Measurements from ENCODE around the gene PERM1.
"Not testable (repeated sequence)": the region's sequence is repeated elsewhere in the genome, so short reads cannot be mapped to it uniquely, and the experiment has no call there.

PERM1 gene

DNA sequence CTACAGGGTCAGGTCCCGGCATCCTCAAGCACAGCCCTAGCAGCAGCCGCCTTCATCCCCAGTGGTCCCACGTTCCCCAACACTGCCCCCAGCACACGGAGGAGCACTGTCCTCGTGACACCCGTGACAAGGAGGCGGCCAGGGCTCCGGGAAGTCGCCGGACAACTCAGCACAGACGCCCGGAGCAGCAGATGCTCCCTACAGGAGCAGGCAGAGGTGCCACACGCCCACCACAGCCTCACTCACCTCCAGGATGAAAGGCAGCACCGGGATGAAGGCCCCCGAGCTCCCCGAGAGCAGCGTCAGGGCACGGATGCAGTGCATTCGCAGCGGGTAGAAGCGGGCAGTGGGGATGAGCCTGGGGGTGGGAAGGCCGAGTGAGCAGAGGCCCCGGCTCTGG, 31.0 kb downstream of the PERM1 start:
- no peak for DNase-seq (ENCODE audit: low read depth in 2 of 3, low spot score in 1 of 3)

DNA sequence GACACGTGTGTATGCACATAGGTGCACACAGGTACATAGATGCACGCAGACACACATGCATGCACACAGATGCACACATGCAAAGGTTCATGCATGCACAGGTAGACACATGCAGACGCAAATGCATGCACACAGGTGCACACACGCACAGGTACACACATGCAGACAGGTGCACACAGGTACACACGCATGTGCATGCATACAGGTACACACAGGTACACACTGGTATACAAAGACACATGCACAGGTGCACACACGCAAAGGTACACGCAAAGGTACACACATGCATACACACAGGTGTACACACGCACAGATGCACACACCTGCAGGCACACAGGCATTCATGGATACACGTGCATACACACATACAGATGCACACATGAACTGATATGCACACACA, 31.6 kb downstream of the PERM1 start:
- no peak for DNase-seq (ENCODE audit: low read depth in 2 of 3, low spot score in 1 of 3)

DNA sequence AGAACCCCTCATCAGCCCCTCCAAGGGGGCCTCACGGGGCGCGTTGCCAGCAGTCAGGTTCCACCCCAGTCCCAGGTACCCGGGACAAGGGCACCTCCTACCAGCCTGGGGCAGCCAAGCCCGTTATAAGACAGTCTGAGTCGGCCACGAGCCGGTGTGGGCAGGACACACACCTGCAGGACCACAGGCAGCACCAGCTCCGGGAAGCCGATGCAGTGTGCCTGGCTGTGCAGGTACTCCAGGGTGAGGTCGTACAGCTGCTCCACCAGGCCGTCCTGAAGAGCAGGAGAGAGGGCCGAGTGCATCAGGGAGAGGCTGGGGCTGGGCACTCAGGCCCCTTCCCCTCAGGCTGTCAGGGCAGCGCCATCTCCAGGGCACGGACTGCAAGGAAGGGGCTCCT, 33.9 kb downstream of the PERM1 start:
- no peak for DNase-seq (ENCODE audit: low read depth in 2 of 3, low spot score in 1 of 3)

DNA sequence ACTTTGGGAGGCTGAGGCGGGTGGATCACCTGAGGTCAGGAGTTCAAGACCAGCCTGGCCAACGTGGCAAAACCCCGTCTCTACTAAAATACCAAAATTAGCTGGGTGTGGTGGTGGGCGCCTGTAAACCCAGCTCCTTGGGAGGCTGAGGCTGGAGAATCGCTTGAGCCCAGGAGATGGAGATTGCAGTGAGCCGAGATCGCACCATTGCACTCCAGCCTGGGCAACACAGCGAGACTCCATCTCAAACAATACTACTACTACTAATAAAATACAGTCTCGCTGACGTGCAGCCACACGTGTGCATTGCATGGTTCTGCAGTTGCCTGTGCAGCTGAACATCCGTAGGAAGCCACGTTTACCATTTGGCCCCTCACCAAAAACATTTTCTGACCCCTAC, 35.1 kb downstream of the PERM1 start:
- DNase-seq (ENCODE audit: low read depth in 2 of 3, low spot score in 1 of 3) = not testable (repeated sequence)

DNA sequence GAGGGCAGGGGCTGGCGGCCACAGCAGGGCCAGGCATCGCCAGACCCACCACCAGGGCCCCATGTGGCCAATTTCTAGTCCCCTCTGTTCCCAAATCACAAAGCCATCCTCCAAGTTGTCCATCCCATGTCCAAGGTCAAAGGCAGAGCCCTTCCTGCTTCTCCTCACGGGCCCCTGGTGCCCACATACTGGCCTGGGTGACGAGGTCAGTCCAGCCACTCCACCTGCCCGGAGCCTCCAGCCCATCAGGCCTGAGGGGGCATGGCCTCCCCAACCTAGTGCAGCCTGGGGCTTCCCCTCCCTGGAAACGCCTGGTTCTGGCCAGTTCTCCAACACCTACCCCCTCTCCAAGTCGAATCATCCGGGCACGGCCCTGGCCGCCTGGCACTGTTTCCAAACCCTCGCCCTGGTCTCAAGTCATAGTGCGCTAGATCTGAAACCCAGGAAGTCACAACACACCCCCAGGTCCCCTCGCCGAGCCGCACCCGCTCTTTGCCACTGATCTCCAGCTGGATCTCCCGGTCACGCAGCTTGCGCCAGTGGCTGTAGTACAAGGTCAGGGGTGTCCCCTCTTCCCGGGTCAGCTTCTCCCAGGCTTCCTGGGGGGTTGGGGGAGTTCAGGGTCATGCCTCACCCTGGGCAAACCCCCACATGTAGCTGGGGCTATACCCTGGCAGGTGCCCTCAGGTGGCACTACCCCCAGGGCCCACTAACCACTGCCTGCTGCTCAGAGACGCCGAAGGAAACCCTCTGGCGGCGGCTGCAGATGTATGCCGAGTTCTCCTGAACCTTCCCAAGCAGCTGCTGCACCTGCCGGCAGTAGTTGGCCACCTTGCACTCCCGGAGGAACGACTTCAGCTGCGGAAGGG, 36.0 kb downstream of the PERM1 start:
- DNase-seq (ENCODE audit: low read depth in 2 of 3, low spot score in 1 of 3) = no peak

DNA sequence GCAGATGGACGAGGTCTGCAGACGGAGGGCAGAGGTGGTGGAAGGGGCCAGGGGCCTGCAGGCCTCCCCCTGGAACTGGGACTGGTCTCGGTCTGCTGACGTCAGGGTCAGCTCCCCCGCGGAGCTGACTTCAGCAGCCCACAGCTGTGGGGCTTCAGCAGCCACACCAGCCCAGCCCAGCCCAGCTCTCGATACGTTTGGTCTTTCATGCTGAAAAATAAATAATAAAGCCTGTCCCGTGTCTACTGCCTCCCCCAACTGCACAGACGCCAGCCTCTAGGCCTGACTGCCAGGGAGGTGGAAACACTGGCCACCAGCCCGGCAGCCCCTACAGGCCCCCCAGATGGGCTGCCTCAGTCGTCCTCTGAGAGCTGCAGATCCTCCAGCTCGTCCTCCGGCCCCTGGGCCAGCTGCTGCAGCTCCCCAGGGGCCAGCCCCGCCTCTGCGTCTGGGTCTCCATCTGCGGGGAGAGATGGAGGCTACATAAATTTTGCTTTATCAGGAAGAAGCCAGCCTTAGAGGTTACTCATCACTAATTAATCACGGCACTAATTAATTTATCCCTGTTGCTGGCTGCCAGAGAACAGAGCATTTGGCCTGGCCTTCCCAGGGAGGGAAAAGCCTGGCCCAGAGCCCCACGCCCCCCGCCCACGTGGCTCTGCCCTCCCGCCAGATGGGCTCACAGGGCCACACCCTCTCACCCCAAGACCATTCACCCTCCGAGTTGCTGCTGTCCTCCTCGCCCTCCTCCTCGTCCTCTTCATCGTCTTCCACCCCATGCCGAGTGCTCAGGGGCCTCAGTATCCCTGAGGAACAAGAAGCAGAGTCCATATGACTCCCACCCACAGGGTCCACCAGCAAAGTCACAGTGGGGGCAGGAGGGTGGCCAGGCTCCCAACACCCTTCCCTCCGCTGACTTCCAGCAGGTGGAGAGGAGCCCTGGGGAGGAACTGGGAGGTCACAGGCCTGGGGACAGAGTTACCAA, 37.3 kb downstream of the PERM1 start:
- DNase-seq (ENCODE audit: low read depth in 2 of 3, low spot score in 1 of 3) = no peak

DNA sequence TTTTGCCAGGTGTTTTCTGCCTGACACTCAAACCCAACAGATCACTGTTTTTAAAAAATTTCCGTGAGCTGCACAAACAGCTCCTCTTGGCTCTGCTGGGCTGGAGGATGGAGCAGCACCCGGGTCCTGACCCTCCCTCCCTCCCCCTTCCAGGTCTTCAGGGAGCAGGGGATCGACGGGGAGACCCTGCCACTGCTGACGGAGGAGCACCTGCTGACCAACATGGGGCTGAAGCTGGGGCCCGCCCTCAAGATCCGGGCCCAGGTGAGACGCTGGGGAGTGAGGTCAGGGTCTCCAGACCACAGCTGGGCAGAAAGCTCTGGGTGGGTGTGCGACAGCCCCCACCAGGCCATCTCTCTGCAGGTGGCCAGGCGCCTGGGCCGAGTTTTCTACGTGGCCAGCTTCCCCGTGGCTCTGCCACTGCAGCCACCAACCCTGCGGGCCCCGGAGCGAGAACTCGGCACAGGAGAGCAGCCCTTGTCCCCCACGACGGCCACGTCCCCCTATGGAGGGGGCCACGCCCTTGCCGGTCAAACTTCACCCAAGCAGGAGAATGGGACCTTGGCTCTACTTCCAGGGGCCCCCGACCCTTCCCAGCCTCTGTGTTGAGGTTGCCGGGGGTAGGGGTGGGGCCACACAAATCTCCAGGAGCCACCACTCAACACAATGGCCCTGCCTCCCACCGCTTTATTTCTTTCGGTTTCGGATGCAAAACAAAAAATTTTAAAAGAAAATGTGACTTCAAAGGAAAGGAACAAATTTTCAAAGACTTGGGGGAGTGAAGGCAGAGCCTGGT, 38.1 kb downstream of the PERM1 start:
- DNase-seq (ENCODE audit: low read depth in 2 of 3, low spot score in 1 of 3) = no peak

DNA sequence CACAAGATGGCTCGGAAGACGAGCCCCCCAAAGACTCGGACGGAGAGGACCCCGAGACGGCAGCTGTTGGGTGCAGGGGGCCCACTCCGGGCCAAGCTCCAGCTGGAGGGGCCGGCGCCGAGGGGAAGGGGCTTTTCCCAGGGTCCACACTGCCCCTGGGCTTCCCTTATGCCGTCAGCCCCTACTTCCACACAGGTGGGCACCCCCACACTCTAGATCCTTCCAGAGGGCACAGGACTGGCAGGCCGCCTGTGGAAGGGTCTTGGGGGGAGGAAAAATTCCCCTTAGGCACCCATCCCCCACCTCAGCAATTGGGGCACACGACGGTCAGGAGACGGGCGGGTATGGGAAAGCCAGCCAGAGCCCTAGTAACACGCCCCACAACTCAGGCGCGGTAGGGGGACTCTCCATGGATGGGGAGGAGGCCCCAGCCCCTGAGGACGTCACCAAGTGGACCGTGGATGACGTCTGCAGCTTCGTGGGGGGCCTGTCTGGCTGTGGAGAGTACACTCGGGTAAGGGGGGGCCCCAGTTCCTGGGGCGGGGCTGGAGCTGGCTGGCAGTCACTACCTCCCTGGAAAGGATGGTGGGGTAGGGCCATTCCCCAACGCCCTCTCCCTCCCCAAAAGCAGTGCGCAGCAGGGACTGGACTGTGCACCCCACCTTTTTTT, 38.9 kb downstream of the PERM1 start:
- DNase-seq (ENCODE audit: low read depth in 2 of 3, low spot score in 1 of 3) = no peak

DNA sequence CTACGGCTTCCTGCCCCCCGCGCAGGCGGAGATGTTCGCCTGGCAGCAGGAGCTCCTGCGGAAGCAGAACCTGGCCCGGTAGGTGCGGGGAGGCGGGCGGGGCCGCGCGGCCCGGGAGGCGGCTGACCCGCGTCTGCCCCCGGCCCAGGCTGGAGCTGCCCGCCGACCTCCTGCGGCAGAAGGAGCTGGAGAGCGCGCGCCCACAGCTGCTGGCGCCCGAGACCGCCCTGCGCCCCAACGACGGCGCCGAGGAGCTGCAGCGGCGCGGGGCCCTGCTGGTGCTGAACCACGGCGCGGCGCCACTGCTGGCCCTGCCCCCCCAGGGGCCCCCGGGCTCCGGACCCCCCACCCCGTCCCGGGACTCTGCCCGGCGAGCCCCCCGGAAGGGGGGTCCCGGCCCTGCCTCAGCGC, 39.5 kb downstream of the PERM1 start:
- no peak for DNase-seq (ENCODE audit: low read depth in 2 of 3, low spot score in 1 of 3)

DNA sequence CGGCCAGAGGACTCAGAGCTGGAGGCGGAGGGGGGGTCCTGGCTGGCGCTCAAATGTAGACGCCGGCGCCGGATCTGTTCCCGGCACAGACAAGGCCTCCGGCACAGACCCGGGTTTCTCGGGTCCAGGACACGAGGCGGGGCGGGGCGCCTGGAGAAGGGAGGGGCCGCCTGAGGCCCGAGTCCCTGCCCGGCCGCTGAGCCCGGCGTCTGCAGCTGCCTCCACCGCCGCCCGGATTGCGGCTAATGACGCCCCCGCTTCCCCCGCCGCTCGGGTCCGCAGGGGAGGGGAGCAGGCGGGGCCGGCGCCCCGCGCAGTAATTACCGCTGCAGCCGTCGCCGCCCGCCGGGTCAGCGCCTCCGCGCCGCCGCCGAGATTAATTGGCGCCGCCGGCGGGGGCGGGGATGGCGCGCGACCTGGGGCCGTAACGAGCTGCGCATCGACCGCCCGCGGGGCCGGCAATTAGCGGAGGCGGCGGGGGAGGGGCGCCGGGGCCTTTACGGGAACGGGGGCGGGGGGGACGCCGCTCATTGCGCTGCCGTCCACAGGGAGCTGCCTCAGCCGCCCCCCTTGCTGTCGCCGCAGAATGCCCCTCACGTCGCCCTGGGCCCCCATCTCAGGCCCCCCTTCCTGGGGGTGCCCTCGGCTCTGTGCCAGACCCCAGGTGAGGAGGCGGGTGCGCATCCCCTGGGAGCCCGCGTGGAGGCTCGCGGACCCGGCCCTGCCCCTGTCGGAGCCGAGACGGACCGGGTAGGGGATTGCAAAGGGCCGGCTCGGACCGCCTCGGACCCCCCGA, 40.1 kb downstream of the PERM1 start:
- DNase-seq (ENCODE audit: low read depth in 2 of 3, low spot score in 1 of 3) = no peak

DNA sequence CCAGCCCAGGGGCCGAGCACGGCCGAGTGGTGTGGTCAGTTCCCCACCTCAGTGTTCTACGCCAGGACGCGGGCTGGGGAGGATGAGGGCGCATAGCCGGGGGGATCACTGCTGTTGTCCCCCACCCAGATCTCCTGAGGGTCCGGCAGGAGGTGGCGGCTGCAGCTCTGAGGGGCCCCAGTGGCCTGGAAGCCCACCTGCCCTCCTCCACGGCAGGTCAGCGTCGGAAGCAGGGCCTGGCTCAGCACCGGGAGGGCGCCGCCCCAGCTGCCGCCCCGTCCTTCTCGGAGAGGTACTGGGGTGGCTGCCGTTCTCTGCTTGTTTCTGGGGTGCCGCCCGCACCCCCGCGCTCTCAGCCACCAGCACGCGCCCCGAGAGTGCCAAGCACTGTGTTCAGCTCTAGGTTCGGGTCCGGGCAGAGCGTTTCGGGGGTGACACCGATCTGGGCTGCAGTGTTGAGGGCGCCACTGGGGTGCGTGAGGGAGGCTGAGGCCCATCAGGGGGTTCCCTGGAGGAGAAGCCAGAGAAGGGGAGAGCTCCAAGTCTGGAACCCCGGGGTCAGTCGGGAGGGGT, 40.8 kb downstream of the PERM1 start:
- DNase-seq (ENCODE audit: low read depth in 2 of 3, low spot score in 1 of 3) = no peak

DNA sequence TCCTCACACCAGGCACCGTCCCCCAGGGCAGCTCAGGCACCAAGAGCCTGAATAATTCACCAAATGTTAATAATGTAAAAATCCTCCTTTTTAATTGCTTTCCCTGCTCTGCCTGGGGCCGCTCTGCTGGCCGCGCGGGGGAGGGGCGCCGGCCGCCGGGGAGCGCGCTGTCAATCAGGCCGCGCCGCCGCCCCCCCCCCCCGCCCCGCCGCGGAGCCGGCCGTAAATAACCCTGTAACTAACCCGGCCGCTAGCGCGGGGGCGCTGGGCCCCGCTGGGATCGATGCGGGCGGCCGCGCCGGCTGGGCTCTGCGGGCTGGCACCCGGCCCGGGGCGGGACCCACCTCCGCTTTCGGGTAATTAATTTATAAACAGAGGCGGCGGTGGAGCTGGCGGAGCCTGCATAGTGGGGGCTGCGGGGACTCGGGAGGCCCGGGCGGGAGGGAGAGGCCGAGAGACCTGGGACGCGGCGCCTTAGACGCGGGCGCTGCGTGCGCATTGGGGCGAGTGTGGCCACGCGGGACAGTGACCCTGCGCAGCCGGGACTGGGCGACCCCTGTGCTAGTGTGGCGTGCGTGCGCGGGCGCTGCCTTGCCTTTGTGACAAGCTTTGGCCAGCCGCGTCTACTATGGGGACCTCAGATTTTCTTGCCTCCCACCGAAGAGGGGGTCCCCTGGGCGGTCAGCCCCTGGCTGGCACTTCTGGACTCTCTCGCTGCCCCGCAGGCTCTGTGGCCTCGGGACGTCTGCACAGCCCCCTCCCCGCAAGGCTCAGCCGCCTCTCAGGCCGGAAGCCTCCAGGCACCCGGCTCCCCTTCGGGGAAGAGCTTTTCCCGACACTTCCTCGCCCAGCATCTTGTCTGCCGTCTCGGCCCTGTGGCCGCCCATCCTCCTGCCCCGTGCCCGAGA, 41.5 kb downstream of the PERM1 start:
- DNase-seq (ENCODE audit: low read depth in 2 of 3, low spot score in 1 of 3) = no peak

DNA sequence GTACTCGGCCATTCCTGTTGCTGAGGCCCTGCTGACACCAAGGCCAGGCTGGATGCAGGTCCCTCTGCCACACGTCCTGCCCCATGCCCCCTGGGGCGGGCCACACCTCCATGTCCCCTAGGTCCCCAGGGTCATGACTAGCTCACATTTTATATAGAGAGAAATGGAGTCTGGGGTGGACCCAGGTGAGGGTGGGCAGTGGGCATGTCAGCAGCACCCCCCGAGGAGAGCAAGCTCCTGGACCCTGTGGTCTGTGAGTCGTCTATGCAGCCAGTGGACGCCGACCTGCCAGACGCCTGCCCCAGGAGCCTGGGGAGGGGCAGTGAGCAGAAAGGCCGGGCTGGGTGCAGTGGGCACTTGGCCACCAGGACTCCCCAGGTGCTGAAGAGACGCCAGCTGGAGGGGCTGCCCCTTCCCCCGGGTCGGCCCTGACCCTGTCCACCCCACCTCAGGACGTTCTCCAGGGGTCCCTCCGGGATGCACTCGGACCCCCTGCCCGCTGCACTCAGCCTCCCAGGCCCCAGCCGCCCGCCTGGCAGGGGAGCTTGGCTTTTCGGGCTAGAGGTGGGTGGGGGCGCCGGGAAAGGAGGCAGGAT, 42.3 kb downstream of the PERM1 start:
- no peak for DNase-seq (ENCODE audit: low read depth in 2 of 3, low spot score in 1 of 3)

DNA sequence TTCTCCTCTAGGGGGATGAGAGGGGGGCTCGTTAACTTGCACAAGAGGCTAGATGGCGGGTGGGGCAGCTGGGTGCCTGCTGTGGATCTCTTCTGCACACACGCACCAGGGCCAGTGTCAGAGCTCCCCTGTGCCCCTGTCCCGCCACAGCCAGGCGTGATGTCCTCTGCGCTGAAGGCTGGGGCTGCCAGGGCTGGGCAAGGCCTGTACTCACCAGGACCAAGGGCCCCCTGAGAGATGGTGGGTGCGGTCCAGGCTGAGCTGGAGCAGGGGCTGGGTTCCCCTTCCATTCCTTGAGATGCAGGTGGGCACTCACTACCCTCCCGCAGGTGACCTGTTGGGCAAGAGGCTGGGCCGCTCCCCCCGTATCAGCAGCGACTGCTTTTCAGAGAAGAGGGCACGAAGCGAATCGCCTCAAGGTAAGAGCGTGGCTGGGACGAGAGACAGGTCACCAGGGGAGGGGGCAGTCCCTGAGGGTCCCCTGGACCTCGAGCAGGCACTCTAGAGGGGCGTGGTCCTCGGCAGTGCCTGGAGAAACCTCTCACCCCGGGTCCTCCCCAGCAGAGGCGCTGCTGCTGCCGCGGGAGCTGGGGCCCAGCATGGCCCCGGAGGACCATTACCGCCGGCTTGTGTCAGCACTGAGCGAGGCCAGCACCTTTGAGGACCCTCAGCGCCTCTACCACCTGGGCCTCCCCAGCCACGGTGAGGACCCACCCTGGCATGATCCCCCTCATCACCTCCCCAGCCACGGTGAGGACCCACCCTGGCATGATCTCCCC, 43.0 kb downstream of the PERM1 start:
- no peak for DNase-seq (ENCODE audit: low read depth in 2 of 3, low spot score in 1 of 3)

DNA sequence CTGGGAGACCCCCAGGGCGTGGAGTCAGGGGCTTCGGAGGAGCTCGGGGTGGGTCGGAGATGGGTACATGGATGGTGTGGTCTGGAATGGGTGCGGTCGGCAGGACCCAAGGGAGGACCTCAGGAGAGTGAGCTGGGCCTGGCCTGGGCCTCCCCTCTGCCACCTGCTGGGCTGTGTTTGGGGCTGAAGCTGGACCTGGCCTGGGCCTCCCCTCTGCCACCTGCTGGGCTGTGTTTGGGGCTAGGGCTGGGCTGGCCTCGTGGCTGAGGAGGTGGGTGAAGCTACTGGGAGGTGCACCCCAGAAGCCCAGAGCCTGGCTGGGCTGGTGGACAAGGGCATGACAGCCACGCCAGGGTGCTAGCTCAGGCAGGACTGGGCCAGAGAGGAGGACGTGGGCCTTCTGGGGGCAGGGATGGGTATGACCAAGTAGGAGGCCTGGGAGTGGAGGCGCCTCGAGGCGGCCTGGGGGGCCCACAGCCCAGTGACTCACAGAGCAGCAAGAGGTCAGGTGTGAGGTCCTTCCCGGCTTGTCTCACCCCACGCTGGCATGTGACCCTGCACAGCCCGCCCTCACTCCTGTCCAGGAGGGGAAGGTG, 43.7 kb downstream of the PERM1 start:
- DNase-seq (ENCODE audit: low read depth in 2 of 3, low spot score in 1 of 3) = no peak

DNA sequence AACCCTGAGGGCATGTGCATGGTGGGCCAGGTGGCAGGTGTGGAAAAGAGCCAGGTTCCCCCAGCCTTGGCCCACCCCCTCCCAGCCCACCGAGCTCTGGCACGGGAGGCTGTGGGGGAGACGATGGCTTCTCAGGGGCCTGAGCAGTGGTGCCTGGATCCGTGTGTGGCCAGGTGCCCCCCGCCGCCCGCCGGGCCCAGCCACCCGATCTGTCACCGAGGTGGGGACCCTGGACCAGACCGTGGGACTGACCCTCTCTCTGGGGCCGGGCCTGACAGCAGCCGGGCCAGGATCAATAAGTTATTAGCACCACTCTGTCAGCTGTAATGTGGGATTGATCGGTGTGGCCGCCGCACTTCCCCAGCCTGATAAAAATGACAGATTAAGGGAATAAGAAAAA, 44.4 kb downstream of the PERM1 start:
- no peak for DNase-seq (ENCODE audit: low read depth in 2 of 3, low spot score in 1 of 3)

Measured in stimulated activated CD4-positive, alpha-beta T cell treated with anti-CD3 and anti-CD28 coated beads, Interleukin-12 subunit alpha, Interleukin-12 subunit beta, amount 100 ng/mL, for 48 hours (primary cell).